Panc1 (cell line): ENCODE results near the gene CACNA1C.

Source experiments
- CTCF ChIP-seq: fragments of 450-650 bp; IDR thresholded peaks from 2 replicates; pipeline ENCODE4 v1.5.1; 2017; ENCODE audit warnings: mild to moderate bottlenecking
- POLR2AphosphoS5 ChIP-seq: IDR thresholded peaks from 2 replicates; pipeline ENCODE4 v1.6.1; 2012; ENCODE audit warnings: mild to moderate bottlenecking, low read depth, low read length, moderate library complexity
- TCF7L2 ChIP-seq: IDR thresholded peaks from 2 replicates; pipeline ENCODE4 v1.6.1; 2011; ENCODE audit warnings: mild to moderate bottlenecking, low read depth, low read length, inconsistent platforms
- TF ChIP-seq, protein P1 (sequence below), 2 experiments: IDR thresholded peaks; 2 replicates each; pipeline ENCODE4 v1.6.1; 2011 to 2012; ENCODE audit warnings: low read depth in 2 of 2, control low read depth in 1 of 2, low read length in 1 of 2, mild to moderate bottlenecking in 1 of 2, moderate library complexity in 1 of 2; ENCODE audit not compliant: insufficient read depth in 1 of 2

DNA sequence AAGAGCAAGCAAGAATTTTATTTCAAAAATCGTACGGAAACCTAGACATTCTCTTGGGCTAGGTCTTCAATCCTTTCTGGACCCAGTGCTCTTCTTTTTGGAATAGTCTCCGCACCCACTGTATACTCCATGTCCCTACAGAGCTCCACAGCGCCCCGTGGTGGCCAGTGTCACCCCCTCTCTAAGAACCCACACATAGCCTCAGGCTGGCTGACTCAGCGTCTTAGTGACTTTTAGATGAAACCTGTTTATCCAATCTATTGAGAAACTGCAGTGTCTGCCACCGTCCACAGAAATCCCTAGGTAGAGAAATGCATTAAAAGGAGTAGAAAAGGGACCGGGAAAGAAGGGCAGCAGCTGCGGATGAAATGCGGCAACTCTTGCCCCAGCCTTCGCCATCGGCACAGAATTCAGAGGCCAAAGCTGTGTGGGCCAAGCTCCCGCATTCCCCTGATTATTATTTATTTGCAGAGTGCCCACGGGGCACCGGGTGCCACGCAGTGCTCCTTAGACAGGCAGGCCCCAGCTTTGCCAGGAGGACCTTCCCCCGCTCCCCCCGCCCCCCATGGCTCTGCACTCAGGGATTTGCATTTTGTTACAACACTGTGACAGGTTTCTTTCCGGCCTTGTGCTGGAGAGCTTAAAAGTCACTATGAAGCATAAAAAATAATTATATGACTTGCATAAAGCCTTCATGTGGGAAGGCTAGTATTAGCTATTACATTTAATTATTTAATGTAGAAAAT is 571.9 kb downstream of the CACNA1C start:
- TF ChIP-seq POLR2AphosphoS5 (no peak), CTCF (no peak), TCF7L2 (no peak)
- TF ChIP-seq, protein P1, sequence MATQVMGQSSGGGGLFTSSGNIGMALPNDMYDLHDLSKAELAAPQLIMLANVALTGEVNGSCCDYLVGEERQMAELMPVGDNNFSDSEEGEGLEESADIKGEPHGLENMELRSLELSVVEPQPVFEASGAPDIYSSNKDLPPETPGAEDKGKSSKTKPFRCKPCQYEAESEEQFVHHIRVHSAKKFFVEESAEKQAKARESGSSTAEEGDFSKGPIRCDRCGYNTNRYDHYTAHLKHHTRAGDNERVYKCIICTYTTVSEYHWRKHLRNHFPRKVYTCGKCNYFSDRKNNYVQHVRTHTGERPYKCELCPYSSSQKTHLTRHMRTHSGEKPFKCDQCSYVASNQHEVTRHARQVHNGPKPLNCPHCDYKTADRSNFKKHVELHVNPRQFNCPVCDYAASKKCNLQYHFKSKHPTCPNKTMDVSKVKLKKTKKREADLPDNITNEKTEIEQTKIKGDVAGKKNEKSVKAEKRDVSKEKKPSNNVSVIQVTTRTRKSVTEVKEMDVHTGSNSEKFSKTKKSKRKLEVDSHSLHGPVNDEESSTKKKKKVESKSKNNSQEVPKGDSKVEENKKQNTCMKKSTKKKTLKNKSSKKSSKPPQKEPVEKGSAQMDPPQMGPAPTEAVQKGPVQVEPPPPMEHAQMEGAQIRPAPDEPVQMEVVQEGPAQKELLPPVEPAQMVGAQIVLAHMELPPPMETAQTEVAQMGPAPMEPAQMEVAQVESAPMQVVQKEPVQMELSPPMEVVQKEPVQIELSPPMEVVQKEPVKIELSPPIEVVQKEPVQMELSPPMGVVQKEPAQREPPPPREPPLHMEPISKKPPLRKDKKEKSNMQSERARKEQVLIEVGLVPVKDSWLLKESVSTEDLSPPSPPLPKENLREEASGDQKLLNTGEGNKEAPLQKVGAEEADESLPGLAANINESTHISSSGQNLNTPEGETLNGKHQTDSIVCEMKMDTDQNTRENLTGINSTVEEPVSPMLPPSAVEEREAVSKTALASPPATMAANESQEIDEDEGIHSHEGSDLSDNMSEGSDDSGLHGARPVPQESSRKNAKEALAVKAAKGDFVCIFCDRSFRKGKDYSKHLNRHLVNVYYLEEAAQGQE (IDR thresholded peaks at IDR 0.05; ENCODE audit: insufficient read depth in 1 of 2, low read depth in 2 of 2, low read length in 1 of 2) = no peak
